ENCODE data around the gene TUBA4B.

TUBA4B gene

GRCh38 chr2:219280651-219281050, 27.6 kb downstream of the TUBA4B start:
- no peak overlapping the region for H3K27ac ChIP-seq (replicated peaks)
- no peaks in the 10 kb centered on the region for H3K27me3 ChIP-seq (ENCODE audit: insufficient read depth, poor library complexity, severe bottlenecking)
- DNase-seq (ENCODE audit: low read depth in 1 of 2, low spot score in 1 of 2) = no peak
- TF ChIP-seq POLR2AphosphoS5 (IDR thresholded peaks at IDR 0.05; ENCODE audit: low read depth) (no peak), CTCF (IDR thresholded peaks at IDR 0.05; ENCODE audit: insufficient read depth, low read length) (no peak), GABPA (IDR thresholded peaks at IDR 0.05; ENCODE audit: low read depth) (no peak), SPI1 (IDR thresholded peaks at IDR 0.05; ENCODE audit: borderline replicate concordance, low read depth) (no peak), REST (IDR thresholded peaks at IDR 0.05; ENCODE audit: insufficient replicate concordance, low read depth) (no peak)
- H3K4me3 ChIP-seq (replicated peaks; ENCODE audit: insufficient read depth, low read length) = no peak overlapping the region

GRCh38 chr2:219281588-219281987, 28.5 kb downstream of the TUBA4B start:
- Histone ChIP-seq H3K27me3 (ENCODE audit: insufficient read depth, poor library complexity, severe bottlenecking) (no peaks in the 10 kb centered on the region), H3K27ac (replicated peaks) (no peak overlapping the region), H3K4me3 (replicated peaks; ENCODE audit: insufficient read depth, low read length) (no peak overlapping the region)
- no peak for TF ChIP-seq POLR2AphosphoS5 (IDR thresholded peaks at IDR 0.05; ENCODE audit: low read depth)
- TF ChIP-seq GABPA (IDR thresholded peaks at IDR 0.05; ENCODE audit: low read depth) = no peak
- no peak for TF ChIP-seq CTCF (IDR thresholded peaks at IDR 0.05; ENCODE audit: insufficient read depth, low read length)
- TF ChIP-seq SPI1 (IDR thresholded peaks at IDR 0.05; ENCODE audit: borderline replicate concordance, low read depth) = no peak
- TF ChIP-seq REST (IDR thresholded peaks at IDR 0.05; ENCODE audit: insufficient replicate concordance, low read depth) = no peak
- DNase-seq (ENCODE audit: low read depth in 1 of 2, low spot score in 1 of 2) = no peak

- no peak overlapping the region for H3K27ac ChIP-seq (replicated peaks)
- TF ChIP-seq POLR2AphosphoS5 (IDR thresholded peaks at IDR 0.05; ENCODE audit: low read depth) = no peak
- no peak for TF ChIP-seq SPI1 (IDR thresholded peaks at IDR 0.05; ENCODE audit: borderline replicate concordance, low read depth)
- no peak for TF ChIP-seq REST (IDR thresholded peaks at IDR 0.05; ENCODE audit: insufficient replicate concordance, low read depth)
- no peak for TF ChIP-seq GABPA (IDR thresholded peaks at IDR 0.05; ENCODE audit: low read depth)
- TF ChIP-seq CTCF (IDR thresholded peaks at IDR 0.05; ENCODE audit: insufficient read depth, low read length) = no peak
- no peak overlapping the region for H3K4me3 ChIP-seq (replicated peaks; ENCODE audit: insufficient read depth, low read length)
- DNase-seq (ENCODE audit: low read depth in 1 of 2, low spot score in 1 of 2) = no peak
- H3K27me3 ChIP-seq (ENCODE audit: insufficient read depth, poor library complexity, severe bottlenecking) = no peaks in the 10 kb centered on the region
Observed at GRCh38 chr2:219282375-219282774, 29.3 kb downstream of the TUBA4B start.
